GM18519 (cell line): ENCODE data around the gene THADA.

Source experiments
- ATAC-seq: cut with Tn5 transposase; IDR thresholded peaks from one replicate; pipeline ENCODE4 v1.9.1; 2021; ENCODE audit warnings: mild to moderate bottlenecking, moderate library complexity; ENCODE audit not compliant: unreplicated experiment, low FRiP score

The THADA gene

GRCh38 chr2:43268066-43268953 lies 327.5 kb downstream of the THADA start:
- no peak for ATAC-seq

- ATAC-seq = no peak
These were observed 328.5 kb downstream of the THADA start for GRCh38 chr2:43267381-43267780.

GRCh38 chr2:43266711-43267111 lies 329.1 kb downstream of the THADA start:
- ATAC-seq = no peak

- no peak for ATAC-seq
These were observed 330.4 kb downstream of the THADA start for GRCh38 chr2:43265421-43265820.

DNA sequence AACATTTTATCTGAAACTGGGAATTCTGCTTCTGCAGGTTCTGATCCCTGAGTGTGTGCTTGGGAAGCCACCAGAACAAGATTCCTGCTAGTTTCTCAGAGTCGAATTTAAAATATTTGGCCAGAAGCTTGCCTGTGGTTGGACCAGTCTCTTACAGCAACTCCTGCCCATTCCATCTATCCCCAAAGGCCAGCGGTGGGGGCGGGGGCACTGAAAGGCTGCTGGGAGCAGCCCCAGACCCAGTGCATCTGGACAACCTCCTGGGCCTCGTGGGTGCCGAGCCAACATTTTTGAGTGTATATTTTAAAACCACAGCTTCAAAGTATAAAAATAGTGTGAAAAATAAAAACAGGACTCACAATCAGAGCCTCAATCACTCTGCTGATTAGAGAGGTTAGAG lies 330.8 kb downstream of the THADA start:
- no peak for ATAC-seq

- ATAC-seq = no peak
These were observed 332.9 kb downstream of the THADA start for GRCh38 chr2:43262951-43263350.

- ATAC-seq = no peak
These were observed 333.6 kb downstream of the THADA start for GRCh38 chr2:43262239-43262638.

DNA sequence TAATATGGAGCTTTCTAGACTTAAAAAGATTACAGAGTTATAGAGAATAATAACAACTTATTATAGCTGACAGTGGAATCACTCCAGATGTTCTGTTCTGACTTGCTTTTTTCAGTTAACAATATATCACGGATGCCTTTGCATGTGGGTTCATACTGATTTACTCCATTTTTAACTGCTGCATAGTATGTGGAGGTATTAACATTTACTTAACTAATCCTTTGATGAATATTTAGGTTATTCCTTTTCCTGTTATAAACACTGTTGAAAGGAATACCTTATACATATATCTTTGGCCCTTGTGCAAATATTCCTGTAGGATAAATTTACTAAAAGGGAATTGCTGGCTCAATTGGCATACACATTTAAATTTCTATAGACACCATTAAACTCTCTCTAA lies 336.3 kb downstream of the THADA start:
- no peak for ATAC-seq

DNA sequence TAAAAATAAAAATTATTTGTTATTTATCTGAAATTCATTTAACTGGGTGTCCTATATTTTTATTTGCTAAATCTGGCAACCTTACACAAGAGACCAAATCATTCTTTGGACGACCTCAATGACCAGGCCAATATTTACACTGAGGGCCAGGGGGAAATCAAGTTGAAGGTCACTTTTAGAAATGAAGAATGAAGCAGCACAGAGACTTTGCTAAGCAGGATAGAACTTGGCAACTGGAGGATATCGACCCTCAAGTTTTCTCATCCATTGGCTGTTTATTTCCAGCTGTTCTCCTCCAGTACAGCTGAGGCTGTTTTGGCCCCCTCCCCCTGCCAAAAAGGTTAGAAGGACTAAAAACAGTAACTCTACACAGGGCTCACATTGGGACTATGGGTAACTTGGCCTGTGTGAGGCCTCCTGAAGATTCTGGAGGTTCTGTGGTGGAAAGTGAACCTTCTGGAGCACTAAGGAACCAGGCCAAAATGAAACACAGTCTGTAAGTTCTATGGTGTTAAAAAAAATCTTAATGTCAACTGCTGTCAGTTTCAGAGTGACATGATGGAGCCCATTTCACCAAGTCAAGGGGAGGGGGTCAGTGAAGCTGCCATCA lies 337.2 kb downstream of the THADA start:
- no peak for ATAC-seq

- ATAC-seq = no peak
These were observed 340.4 kb downstream of the THADA start for GRCh38 chr2:43255296-43255910.

- ATAC-seq = no peak
These were observed 341.5 kb downstream of the THADA start for GRCh38 chr2:43254331-43254730.

DNA sequence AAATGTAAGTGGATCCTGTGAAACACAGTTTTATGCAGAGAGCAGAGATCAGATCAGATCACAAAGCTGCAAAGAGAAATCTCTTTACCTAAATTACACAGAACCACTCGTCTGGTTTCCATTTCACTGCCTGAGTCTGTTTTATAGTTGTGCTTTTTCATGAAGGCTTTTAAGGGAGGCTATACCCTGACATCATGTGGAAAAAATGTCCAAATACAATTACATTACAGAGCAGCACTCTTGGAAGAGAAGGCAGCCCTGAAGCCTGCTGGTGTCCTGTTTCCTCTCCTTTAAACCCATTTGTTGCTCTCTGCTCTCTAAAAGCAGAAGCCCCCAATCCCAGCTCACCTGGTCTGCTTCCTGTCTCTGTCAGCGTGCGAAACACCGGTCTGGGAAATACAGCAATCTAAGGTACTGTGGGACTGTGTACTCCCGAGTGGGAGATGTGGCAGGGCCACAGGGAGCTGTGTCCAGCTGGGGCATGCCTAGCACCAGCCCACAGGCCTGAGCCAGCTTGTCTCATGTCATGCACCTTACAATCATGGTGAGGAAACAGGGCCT lies 344.6 kb downstream of the THADA start:
- no peak for ATAC-seq

GRCh38 chr2:43250015-43250414 lies 345.8 kb downstream of the THADA start:
- ATAC-seq = no peak

DNA sequence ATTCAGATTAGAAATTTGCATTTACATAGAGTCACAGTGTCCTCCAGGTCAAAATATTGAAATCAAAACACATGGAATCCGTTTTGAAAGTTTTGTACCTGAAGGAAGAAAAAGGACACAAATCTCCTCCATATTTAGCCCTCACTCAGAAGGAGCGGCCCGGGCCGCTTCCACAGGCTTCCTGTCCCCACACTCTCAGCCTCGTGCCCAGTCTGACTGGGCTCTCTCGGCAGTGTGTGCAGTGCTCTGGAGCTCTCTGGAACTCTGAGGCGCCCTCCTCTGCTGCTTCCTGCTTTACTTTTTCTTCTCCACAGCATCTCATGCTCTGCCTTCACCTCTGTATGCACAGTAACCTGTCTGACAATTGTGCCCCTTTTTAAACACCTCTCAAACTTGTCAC lies 347.2 kb downstream of the THADA start:
- ATAC-seq = no peak

- no peak for ATAC-seq
These were observed 349.2 kb downstream of the THADA start for GRCh38 chr2:43246641-43247040.

DNA sequence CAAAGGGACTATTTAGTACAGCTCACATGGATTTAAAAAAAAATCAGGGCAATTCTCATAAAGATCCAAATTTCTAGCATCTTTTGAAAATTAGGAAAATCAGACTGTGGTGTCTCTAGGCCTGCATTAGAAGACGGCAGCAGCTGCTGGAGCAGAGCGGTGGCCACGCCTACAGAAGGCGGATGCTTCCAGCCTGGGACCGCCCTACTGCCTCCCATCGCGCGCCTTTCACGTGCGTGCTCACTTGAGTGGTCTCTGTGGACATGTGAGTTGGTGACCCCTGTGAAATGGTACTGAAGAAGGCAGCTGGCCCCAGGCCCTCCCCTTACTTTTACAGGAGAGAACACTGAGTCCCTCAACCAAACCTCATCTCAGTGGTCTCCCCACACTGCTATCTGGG lies 354.3 kb downstream of the THADA start:
- no peak for ATAC-seq

DNA sequence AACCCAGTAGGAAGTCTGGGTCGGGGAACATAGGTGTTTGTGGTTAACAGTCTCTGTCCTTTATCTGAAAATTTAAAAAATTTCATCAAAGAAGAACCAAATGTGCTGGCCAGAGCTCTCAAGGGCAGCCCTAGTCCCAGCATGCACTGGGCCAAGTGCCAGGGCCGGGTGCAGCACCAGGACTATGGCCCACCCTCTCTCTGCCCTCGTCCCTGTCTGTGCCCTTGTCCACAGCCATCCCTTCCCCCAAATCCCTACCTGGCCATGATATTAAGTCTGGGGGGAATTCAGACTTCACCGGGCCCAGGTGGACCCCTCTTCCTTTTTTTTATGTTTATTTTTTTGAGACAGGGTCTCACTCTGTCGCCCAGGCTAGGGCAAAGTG lies 355.1 kb downstream of the THADA start:
- no peak for ATAC-seq

- no peak for ATAC-seq
These were observed 355.7 kb downstream of the THADA start for GRCh38 chr2:43239981-43240765.

GRCh38 chr2:43238813-43239212 lies 357.0 kb downstream of the THADA start:
- no peak for ATAC-seq

GRCh38 chr2:43238176-43238575 lies 357.7 kb downstream of the THADA start:
- no peak for ATAC-seq
